RWPE1 (cell line): Measurements from ENCODE around the gene PGLYRP4.
"Not testable (repeated sequence)": the region's sequence is repeated elsewhere in the genome, so short reads cannot be mapped to it uniquely, and the experiment has no call there.

Source experiments
- CTCF ChIA-PET: fragments of 350-600 bp; sonication (Branson Sonifier 250); formaldehyde crosslinking; extraction: SDS; loops from one replicate; lab custom pipeline; 2021; lab: Yijun Ruan, JAX
- POLR2A ChIA-PET: fragments of 400-600 bp; formaldehyde crosslinking; extraction: SDS; loops from one replicate; lab custom pipeline; 2020; ENCODE audit warnings: antibody characterized with exemption; ENCODE audit not compliant: low non-redundant PET; lab: Yijun Ruan, JAX
- DNase-seq: peaks from one replicate; pipeline ENCODE4 v3.0.0; 2012; ENCODE audit warnings: low spot score
- H3K27ac ChIP-seq: fragments of 450-650 bp; 2 replicates; pipeline ENCODE4 v1.5.1; 2017
- TF ChIP-seq, protein P1 (sequence below): fragments of 450-650 bp; conservative IDR thresholded peaks from 2 replicates; pipeline ENCODE4 v1.5.1; 2017; ENCODE audit warnings: low read depth, mild to moderate bottlenecking

Gene PGLYRP4

DNA sequence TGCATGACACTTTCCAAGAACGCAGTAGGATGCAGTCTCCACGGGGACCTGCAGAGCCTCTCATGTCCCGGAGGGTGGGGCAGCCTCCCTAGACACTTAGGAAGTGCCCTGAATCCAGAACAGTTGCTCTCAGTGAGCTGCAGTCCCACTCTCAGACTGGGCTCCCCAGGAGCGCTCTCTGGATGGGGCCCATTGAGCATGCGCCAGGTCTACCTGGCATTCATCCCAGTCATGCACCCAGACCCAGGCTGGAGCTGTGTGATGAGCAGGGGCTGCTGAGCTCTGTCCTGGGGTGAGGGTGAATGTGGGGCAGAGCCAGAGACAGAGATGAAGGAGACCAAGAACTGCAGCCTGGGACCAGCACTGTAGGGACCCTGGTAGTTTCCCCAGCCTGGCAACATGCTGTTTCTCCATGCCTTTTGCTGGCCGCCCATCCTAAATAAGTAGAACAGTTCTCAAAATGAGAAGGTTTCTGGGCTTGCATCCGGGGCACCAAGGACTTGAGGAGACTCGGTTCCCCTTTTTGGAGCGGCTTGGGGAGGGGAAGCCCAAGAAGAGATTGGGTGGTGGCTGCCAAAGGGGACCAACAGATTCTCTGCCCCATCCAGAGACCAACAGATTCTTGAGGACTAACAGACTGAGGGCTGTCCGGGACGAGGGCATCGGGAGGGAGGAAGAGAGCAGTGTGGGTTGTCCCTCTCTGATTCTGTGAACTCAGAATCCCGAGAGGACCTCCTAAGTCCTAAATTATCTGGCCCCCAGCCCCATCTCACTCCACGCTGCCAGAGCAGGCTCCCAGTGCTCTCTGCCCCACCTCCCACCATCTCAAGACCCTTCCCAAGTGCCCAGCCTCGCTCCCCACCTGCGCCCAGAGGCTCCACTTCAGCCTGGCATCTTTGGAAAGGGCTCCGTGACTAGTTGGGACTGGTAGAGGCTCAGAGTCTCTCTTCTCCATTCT is 1.0 kb upstream of the PGLYRP4 start:
- no peak for DNase-seq
- CTCF ChIA-PET: interaction anchor here (0.6 to 1.7 kb wide), 3 partner anchors 145 to 396 kb away, joined by 3 to 8 read pairs (median 3); no protein-coding TSS in a partner anchor
- TF ChIP-seq, protein P1, sequence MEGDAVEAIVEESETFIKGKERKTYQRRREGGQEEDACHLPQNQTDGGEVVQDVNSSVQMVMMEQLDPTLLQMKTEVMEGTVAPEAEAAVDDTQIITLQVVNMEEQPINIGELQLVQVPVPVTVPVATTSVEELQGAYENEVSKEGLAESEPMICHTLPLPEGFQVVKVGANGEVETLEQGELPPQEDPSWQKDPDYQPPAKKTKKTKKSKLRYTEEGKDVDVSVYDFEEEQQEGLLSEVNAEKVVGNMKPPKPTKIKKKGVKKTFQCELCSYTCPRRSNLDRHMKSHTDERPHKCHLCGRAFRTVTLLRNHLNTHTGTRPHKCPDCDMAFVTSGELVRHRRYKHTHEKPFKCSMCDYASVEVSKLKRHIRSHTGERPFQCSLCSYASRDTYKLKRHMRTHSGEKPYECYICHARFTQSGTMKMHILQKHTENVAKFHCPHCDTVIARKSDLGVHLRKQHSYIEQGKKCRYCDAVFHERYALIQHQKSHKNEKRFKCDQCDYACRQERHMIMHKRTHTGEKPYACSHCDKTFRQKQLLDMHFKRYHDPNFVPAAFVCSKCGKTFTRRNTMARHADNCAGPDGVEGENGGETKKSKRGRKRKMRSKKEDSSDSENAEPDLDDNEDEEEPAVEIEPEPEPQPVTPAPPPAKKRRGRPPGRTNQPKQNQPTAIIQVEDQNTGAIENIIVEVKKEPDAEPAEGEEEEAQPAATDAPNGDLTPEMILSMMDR: no peak
- POLR2A ChIA-PET: no interaction called here
- no peak overlapping the region for H3K27ac ChIP-seq

DNA sequence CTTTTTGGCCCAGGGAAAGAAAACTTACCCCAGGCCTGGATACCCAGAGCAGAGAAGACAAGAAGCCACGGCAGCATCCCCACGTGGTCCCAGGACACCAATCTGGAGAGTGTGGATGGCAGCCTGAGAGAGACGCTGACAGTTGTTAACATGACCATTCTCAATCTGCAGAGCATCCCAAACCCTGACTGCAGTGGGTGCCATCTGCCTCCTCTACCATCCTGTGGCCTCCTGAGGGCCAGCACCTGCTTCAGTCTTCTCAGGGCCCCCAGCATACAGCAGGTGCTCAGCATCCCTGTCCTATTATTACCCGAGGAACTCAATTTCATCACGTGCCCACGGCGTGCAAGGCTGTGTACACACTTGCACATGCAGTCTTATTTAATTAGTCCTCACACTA is 785 bp downstream of the PGLYRP4 start:
- DNase-seq: no peak
- H3K27ac ChIP-seq: no peak overlapping the region
- TF ChIP-seq, protein P1: no peak
- POLR2A ChIA-PET: interaction anchor here (0.9 kb wide), 1 partner anchor 10 kb away, joined by 3 read pairs; the partner anchor contains the start of gene S100A9
- CTCF ChIA-PET: interaction anchor here (0.8 to 1.7 kb wide), 2 partner anchors 147 to 163 kb away, joined by 3 to 8 read pairs; no protein-coding TSS in a partner anchor

DNA sequence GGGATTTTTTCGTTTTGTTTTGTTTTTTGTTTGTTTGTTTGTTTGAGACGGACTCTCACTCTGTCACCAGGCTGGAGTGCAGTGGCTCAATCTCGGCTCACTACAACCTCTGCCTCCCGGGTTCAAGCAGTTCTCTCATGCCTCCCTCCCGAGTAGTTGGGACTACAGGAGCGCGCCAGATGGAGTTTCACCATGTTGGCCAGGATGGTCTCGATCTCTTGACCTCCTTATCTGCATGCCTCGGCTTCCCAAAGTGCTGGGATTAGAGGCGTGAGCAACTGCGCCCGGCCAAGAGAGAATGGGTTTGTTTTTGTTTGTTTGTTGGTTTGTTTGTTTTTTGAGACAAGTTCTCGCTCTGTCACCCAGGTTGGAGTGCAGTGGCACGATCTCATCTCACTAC is 1.6 kb downstream of the PGLYRP4 start:
- CTCF ChIA-PET, H3K27ac ChIP-seq, DNase-seq, POLR2A ChIA-PET: not testable (repeated sequence)

DNA sequence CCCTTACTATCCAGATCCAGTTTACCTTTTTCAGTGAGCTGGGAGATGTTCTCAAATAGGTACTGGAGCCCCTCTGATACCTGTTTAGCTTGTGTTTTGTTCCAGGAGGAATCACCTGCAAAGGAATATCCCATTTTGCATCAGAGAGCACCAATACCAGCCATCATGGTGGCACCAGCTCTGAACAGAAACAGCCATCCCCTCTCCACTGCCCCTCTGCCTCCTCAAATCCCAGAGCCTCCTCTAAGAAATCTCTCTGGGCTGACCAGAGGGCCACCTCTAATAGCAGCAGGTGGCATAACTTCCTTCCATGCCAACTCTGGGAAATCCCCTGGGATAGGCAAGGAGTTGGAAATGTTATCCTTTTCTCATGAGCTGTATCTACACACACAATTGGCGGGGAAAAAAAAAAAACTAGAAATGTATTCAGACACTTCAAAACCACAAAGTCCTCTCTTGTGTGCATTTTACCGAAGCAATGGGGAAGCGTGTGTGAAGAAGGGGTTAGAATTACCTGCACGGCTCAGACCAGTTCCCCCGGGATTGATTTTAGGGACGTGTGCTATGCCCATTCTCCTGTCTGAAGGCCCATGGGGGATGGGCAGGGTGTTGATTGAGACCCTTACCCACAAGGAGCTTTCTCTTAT is 2.4 kb downstream of the PGLYRP4 start:
- DNase-seq: no peak

DNA sequence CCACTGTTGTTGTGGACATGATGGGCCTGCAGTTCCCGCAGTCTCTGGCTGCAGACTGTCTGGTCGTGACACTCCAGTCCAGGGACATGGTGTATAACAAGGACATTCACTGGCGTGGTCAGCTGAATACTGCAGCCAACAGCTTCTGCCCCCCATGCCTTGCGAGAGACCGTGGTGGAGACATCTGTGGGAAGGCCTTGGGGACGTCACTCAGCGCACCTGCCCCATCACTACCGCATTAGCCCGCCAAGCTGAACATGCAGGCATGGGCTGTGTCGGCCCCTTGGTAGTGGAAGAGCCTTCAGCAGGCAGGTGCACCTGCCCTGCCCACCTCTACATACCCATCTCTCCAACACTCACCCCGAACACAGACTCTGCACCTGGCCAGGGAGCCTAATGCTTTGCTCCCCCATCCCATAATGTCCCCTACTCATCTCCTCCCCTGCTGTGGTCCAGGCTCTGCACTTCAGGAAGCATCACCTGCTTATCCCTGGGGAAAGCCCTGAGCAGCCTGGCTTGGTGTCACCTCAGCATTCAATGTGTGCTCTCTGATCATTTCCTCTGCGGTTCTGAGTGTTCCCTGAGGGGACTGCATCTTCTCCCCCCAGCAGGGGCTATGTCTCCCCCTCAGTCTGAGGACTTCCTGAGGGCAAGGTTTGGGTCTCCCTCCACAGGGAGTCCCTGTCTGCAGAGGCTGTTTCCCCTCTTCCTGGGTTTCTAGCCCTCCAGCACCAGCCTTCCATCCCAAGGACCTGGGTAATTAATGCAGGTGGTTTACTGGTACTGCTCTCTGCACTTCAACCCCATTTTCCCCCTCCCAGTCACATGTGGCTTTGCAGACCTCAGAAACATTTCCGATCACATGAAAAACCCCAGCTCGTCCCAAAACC is 3.2 kb downstream of the PGLYRP4 start:
- CTCF ChIA-PET: interaction anchor here (0.9 kb wide), 1 partner anchor 57 kb away, joined by 5 read pairs; no protein-coding TSS in a partner anchor
- H3K27ac ChIP-seq: no peak overlapping the region
- POLR2A ChIA-PET: no interaction called here
- no peak for DNase-seq
- TF ChIP-seq, protein P1: no peak

More for the DNA sequence above, 2.4 kb downstream of the PGLYRP4 start:
- TF ChIP-seq, protein P1: no peak
- ChIA-PET CTCF (interaction anchor here (0.9 kb wide), 1 partner anchor 57 kb away, joined by 5 read pairs; no protein-coding TSS in a partner anchor), POLR2A (no interaction called here)
- no peak overlapping the region for H3K27ac ChIP-seq

DNA sequence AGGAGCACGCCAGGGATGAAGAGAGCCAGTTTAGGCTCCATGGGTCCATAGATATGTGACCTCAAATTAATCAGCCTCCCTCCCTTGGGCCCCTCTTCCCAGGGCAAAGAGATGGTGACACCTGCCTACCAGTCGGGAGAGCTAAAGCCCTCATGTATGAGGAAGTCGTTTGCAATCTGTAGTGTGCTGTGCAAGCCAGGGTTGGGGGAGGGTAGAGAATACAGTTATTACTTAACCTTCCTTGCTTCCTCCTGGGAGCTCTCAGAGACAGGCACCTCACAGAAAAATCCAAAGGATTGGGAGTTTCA is 4.0 kb downstream of the PGLYRP4 start:
- CTCF ChIA-PET: no interaction called here
- TF ChIP-seq, protein P1: no peak
- POLR2A ChIA-PET: no interaction called here
- no peak overlapping the region for H3K27ac ChIP-seq
- no peak for DNase-seq
